NOMO-1 treated with dmso at 0.1 percent for 144 hours (cell line): Measurements from ENCODE around the gene PTPRE.
A peak's percentile ranks its signal among the peaks of the same experiment; 100 is the strongest.

ENCODE experiments used
- DNase-seq: peaks from one replicate; lab custom pipeline; 2025; ENCODE audit not compliant: unreplicated experiment; lab: John Stamatoyannopoulos, UW

The PTPRE gene

GRCh38 chr10:127882801-127883459, 24.0 kb upstream of the PTPRE start:
- DNase-seq, result no peak

DNA sequence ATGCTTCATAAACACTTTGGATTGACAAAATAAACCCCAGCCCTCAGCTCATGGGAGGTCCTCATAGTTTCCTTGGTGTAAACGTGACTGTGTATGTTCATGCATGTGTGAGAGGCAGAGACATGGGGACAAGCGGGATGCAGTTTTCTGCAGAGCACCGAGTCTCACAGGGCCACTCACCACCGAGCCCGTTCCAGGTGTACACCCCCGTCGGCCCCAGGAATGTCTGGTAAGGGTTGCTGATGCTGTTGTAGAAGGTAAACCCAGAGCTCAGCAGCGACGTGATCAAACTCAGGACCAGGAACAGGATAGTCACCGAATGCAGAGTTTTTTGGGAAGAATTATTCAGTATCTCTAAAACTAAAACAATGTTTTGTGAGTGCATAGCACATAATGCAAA, 23.4 kb upstream of the PTPRE start:
- no peak for DNase-seq

- DNase-seq, result no peak
Observed at GRCh38 chr10:127884501-127884900, 22.4 kb upstream of the PTPRE start.

DNA sequence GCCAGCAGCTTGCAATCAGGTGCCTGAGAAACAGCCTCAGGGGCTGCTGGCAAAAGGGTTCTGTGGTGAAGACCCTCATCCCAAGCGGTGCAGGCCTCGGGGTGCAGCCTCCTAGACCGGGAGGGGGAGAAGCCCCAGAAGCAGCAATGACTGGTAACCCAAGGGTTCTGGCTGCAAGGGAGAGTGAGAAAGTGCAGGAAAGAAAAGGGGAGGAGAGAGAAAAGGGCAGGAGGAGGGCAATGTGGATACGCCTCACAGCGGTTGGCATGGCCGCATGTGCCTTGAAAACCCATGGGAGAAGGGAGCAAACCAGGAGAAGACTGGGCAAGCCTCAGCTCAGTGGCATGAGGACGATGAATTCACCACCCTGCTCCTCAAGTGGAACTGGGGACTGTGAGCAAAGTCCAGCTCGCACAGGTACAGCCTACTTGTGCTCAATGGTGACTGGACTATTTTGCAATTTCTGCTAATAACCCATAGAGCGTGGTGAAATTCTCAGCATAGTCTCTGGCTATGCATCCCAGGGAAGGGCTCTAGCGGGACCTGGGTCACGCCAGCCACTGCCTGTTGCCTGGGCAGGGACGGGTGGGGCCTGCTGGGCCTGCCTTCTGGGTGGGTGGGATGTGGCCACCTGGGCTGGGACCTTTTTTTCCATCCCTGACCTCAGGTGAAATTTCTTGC, 20.4 kb upstream of the PTPRE start:
- DNase-seq, result no peak

GRCh38 chr10:127887541-127888415, 19.1 kb upstream of the PTPRE start:
- DNase-seq, result no peak

DNA sequence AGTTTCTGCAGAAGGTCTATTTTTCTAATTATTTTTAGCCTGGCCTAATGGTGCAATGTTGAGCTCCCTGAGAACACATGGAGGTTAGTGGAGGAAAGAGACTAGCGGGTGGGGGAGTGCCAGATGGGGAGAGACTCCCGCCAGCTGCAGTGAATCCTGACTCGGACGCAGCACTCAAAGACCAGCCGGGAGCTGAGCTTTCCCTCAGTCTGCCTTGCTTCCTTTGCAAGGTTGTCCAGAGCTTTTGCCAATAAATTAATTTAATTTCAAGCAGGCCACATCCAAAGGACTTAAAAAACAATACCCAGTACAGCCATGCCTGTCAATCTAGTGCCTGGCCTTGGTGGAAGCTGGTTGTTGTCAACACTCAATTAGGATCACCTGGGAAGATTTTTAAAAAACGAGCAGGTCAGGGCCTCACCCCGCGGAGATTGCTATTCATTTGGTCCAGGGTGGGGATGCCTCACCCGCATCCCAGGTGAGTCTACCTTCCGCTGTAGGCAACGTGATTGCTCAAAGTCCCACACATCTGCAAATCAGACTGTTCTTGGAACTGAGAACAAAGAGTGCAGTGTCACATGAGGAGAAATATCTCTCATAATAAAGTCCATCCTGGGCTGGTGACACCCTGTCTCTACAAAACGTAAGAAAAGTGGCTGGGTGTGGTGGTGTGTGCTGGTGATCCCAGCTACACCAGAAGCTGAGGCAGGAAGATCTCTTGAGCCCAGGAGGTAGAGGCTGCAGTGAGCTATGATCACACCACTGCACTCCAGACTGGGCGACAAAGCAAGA, 18.2 kb upstream of the PTPRE start:
- DNase-seq, result no peak

GRCh38 chr10:127889605-127890195, 17.2 kb upstream of the PTPRE start:
- no peak for DNase-seq

DNA sequence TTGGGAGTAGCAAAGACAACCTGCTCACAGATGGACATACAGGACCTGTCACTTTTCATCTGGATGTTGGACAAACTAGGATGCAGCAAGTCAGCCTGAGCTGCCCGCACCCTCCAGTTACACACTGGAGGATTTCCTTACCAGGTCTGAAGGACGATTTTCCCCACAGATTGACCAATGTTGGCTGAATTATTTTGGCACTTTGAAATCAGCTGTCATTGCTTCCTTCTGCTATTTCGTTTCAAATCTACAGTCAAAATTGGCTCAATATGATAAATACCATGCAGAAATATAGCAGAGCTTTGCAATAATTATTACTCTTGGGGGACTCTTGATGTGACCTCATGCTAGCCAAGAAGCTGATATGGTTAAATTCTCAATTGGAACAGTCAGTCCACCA, 16.7 kb upstream of the PTPRE start:
- DNase-seq, result no peak

DNA sequence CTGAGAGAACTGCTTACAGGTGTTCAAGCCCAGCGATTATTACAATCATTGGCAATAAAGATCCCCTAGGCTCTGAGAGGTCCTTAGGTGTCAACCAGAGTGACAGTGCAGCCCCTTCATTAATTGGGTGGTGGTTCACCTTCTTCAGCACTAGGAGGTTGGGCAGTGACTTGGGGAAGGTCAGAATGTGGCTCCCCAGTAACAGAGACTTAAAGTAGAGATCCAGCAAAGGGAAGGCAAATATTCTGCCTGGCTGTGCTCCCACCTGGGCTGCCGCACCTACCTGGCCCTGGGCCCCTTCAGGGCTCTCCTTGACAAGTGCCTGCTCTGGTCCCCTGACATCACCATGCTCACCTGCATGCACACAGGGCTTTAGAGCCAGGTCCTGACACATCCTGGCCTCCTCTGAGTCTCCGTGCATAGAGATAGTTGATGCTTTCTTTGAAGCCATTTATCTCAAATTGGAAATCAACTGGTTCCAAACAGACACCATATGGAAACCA, 16.0 kb upstream of the PTPRE start:
- DNase-seq, result no peak

DNA sequence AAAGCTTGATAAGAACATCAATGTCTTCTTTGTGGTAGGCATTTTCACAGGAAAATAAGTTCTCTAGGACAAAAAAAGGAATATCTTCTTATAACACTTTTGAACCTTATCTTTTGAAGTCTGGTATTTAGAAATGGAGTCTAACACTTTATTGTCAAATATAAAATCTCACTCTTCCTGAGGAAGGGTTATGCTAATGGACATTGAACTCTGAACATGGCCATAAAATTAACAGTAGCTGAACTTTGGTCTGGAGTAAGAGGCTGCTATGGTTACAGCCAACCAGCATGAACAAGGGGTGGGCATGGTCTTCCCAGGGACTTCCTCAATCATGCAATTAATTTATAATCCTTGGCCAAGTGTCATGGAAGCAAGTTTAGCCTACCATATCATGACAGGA, 14.2 kb upstream of the PTPRE start, which contains the start of gene CLRN3:
Gene CLRN3 (minus strand): TSS at position 199 of the 400 bp plus-strand sequence. CDS start 157 bp downstream, at position 42.
- no peak for DNase-seq

GRCh38 chr10:127894146-127894545, 12.8 kb upstream of the PTPRE start:
- no peak for DNase-seq

DNA sequence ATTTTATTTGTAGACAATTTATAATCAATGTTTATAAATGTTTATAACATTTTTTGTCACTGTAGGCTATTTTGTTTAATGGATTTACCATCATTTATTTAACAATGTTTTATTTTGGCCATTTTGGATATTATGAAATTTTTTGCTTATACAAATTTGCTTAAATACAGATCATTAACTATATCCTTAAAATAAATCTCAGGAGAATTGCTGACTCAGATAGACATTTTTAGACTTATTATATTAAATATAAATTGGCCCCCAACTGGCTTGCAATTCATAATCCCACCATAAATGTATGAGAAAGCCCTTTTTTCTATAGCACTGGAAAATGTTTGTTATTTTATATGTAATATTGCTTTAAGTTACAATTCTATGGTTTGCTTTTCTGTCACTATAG, 10.3 kb upstream of the PTPRE start:
- DNase-seq, result no peak

GRCh38 chr10:127897177-127897576, 9.7 kb upstream of the PTPRE start:
- DNase-seq, result no peak

DNA sequence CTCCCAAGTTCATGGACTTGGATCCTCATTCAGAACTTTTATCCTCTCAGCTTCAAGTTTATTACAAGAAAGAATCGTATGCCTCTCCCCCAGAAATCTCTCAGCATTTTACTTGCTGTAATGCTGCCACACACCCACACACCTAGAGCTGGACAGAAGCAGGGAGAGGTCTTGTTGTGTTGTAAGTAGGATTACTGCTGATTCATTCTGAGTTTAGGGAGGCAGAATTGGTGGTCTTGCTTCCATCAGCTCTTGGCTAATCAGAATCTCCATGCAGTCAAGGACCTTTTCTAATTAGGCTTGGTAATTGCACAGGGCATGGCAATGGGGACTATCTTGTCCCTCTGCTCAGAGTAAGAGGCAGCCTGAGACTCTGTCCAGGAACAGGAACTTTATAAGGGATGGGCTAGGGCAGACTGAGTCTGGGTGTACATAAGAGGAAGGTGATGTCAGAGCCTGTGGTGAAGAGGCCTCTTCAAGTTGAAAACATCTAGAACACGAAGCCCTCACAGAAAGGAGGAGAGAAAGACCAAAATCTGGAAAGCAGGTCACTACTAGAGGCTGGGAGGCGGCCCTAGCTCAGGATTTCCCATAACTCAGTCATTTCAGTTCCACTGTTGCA, 7.0 kb upstream of the PTPRE start:
- peak; percentile 69 for DNase-seq

DNA sequence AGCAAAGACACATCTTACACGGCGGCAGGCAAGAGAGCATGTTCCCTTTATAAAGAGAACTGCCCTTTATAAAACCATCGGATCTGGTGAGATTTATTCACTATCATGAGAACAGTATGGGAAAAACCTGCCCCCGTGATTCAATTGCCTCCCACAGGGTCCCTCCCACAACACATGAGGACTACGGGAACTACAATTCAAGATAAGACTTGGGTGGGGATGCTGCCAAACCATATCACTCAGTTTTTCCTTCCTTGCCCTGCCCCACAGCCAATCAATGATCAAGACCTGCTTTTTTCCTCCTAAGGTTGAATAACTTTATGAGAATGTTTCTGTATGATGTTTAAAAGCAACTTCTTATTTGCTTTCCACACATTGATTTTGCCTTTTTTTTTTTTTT, 3.1 kb upstream of the PTPRE start:
- no peak for DNase-seq

- no peak for DNase-seq
Observed at GRCh38 chr10:127904311-127905000, 2.4 kb upstream of the PTPRE start.

- no peak for DNase-seq
Observed at GRCh38 chr10:127905001-127905847, 1.7 kb upstream of the PTPRE start.

- DNase-seq, result no peak
Observed at GRCh38 chr10:127905848-127906261, 1.0 kb upstream of the PTPRE start.
